Sigmoid colon (tissue), 4 donors: ENCODE measurements around the gene NPPC.

Source experiments
- CTCF ChIP-seq, 4 experiments: fragments of 450-650 bp in 3 of 4; fragments of 200-600 bp in 1 of 4; IDR thresholded peaks; one replicate each; pipeline ENCODE4 v1.5.1; 2016 to 2019; ENCODE audit warnings: antibody characterized with exemption in 4 of 4, mild to moderate bottlenecking in 3 of 4, moderate library complexity in 2 of 4
- EP300 ChIP-seq, 4 donors: sonication (generic); formaldehyde crosslinking; IDR thresholded peaks; one replicate each; pipeline ENCODE4 v1.6.1; 2017; ENCODE audit warnings: antibody characterized with exemption in 4 of 4
- POLR2A ChIP-seq, 2 donors: fragments of 450-650 bp; IDR thresholded peaks; one replicate each; pipeline ENCODE4 v1.6.1; 2016; ENCODE audit warnings: antibody characterized with exemption in 2 of 2, mild to moderate bottlenecking in 2 of 2, moderate library complexity in 2 of 2
- POLR2AphosphoS5 ChIP-seq, 4 donors: sonication (generic); formaldehyde crosslinking; IDR thresholded peaks; one replicate each; pipeline ENCODE4 v1.6.1; 2017; ENCODE audit warnings: antibody characterized with exemption in 4 of 4

GRCh38 chr2:231922311-231923009, 3.7 kb downstream of the NPPC start:
- TF ChIP-seq POLR2AphosphoS5 (IDR thresholded peaks at IDR 0.05) (no peak), CTCF (IDR thresholded peaks at IDR 0.05) (no peak), POLR2A (IDR thresholded peaks at IDR 0.05) (no peak), EP300 (IDR thresholded peaks at IDR 0.05) (no peak)
